ENCODE data around the gene TMEM263. TPM values are rescaled to one million over a fixed set of nuclear protein-coding genes. Genes with fewer than 3 reads are reported as not detected.

TMEM263 gene
- total and polyA plus RNA-seq, 2 experiments from 2014 or later: 7.1 to 10.4 TPM

DNA sequence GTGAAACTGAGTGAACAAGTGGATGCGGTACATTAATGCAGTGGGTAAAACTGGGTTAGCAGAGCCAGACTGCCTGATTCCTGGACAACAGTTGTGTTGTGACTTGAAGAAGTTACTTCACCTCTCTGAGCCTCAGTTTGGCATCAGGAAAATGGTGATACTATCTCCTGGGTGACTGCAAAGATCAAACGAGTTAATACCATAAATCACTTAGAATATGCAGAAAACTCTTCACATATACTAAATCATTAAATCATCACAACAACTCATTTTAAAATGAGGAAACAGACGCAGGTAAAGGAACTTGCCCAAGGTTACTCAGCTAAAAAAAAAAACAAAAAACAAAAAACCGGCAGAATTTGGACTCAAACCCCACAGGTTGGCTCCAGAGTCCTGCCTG is 30.4 kb downstream of the TMEM263 start (continued):
- TF ChIP-seq, protein P1, sequence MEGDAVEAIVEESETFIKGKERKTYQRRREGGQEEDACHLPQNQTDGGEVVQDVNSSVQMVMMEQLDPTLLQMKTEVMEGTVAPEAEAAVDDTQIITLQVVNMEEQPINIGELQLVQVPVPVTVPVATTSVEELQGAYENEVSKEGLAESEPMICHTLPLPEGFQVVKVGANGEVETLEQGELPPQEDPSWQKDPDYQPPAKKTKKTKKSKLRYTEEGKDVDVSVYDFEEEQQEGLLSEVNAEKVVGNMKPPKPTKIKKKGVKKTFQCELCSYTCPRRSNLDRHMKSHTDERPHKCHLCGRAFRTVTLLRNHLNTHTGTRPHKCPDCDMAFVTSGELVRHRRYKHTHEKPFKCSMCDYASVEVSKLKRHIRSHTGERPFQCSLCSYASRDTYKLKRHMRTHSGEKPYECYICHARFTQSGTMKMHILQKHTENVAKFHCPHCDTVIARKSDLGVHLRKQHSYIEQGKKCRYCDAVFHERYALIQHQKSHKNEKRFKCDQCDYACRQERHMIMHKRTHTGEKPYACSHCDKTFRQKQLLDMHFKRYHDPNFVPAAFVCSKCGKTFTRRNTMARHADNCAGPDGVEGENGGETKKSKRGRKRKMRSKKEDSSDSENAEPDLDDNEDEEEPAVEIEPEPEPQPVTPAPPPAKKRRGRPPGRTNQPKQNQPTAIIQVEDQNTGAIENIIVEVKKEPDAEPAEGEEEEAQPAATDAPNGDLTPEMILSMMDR (conservative IDR thresholded peaks at IDR 0.05; ENCODE audit: low read depth in 2 of 2): no peak
- TF ChIP-seq ZNF331 (CRISPR knock-in tag; IDR thresholded peaks at IDR 0.05; ENCODE audit: low read depth): no peak
- no peak for TF ChIP-seq NANOG (IDR thresholded peaks at IDR 0.05; ENCODE audit: borderline replicate concordance)
- TF ChIP-seq STAT1 (IDR thresholded peaks at IDR 0.05; ENCODE audit: unreplicated experiment): no peak
- no peak for TF ChIP-seq ZNF114 (CRISPR knock-in tag; IDR thresholded peaks at IDR 0.05)
- TF ChIP-seq CREB1 (CRISPR knock-in tag; IDR thresholded peaks at IDR 0.05; ENCODE audit: low read depth): no peak
- no peak for TF ChIP-seq POLR2AphosphoS5 (IDR thresholded peaks at IDR 0.05; ENCODE audit: low read depth)
- TF ChIP-seq, protein P2, sequence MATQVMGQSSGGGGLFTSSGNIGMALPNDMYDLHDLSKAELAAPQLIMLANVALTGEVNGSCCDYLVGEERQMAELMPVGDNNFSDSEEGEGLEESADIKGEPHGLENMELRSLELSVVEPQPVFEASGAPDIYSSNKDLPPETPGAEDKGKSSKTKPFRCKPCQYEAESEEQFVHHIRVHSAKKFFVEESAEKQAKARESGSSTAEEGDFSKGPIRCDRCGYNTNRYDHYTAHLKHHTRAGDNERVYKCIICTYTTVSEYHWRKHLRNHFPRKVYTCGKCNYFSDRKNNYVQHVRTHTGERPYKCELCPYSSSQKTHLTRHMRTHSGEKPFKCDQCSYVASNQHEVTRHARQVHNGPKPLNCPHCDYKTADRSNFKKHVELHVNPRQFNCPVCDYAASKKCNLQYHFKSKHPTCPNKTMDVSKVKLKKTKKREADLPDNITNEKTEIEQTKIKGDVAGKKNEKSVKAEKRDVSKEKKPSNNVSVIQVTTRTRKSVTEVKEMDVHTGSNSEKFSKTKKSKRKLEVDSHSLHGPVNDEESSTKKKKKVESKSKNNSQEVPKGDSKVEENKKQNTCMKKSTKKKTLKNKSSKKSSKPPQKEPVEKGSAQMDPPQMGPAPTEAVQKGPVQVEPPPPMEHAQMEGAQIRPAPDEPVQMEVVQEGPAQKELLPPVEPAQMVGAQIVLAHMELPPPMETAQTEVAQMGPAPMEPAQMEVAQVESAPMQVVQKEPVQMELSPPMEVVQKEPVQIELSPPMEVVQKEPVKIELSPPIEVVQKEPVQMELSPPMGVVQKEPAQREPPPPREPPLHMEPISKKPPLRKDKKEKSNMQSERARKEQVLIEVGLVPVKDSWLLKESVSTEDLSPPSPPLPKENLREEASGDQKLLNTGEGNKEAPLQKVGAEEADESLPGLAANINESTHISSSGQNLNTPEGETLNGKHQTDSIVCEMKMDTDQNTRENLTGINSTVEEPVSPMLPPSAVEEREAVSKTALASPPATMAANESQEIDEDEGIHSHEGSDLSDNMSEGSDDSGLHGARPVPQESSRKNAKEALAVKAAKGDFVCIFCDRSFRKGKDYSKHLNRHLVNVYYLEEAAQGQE (IDR thresholded peaks at IDR 0.05; ENCODE audit: unreplicated experiment): no peak
- TF ChIP-seq JUNB (IDR thresholded peaks at IDR 0.05; ENCODE audit: unreplicated experiment): no peak

DNA sequence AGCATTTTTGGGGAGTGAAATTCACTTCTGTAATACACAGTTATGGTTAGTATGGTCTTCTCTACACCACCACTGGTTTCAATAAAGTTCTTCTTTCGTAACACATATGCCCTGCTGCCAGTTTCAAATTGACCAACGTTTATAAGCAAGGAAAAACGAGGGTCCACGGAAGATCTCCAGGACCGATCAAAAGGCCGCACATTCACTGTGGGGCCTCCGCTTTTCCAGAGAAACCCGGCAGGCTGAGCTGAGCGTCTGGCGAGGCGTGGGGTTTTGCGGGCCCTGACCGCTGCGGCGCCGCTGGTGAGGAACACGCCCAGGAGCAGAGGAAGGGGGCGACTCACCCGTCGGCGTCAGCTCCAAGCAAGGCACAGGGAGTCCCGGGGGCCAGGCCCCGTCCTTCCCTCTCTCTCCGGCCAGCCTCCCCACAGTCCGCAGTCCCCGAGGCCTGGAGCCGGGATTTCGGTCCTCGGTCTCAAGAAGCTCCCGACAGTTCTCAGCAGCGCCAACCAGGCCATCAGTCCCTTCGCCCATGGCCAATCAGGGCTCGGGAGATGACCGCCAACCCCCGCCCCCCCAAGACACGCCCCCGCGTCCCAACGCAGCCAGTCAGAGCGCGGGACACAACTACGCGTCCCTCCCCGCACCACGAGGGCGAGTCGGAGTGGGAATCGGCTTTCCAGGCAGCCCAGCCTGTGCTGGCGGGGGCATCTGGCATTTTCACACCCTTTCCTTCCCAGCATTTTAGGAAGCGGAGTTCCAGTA is 31.1 kb downstream of the TMEM263 start, which contains the start of gene MTERF2:
TSS of gene MTERF2 (minus strand) at position 522 of the 765 bp plus-strand sequence. CDS start 8,432 bp downstream, outside the sequence.
- peaks cover 5% of the 10 kb centered on the region for H3K27me3 Mint-ChIP-seq (ENCODE audit: insufficient read depth, low read depth, poor library complexity)
- ATAC-seq: peak; percentile 95
- H3K4me1 Mint-ChIP-seq: peaks cover 23% of the 10 kb centered on the region
- Histone ChIP-seq H3K27ac (ENCODE audit: low read depth) (no peak within 1 kb of the TSS), H3K4me1 (ENCODE audit: insufficient read depth) (peaks cover 13% of the 10 kb centered on the region), H4K20me1 (replicated peaks; ENCODE audit: insufficient read depth) (no peaks in the 10 kb centered on the region; the same call in 1 of the 2 replicates), H3K9me2 (ENCODE audit: insufficient read depth) (no peaks in the 10 kb centered on the region), H2AFZ (peak within 1 kb of the TSS; percentile 99), H3K79me2 (replicated peaks; ENCODE audit: insufficient read depth) (0 out of 2 replicates have a peak, but pooled peaks cover 4% of the 10 kb centered on the region), H3K27me3 (ENCODE audit: insufficient read depth) (no peaks in the 10 kb centered on the region), H3K4me3 (peak within 1 kb of the TSS; percentile 91), H3F3A (replicated peaks; ENCODE audit: low read depth) (no peaks in the 10 kb centered on the region; the same call in 1 of the 2 replicates), H3K36me3 (ENCODE audit: insufficient read depth) (no peaks in the 10 kb centered on the region), H3K4me2 (peak within 1 kb of the TSS; percentile 97)
- H3K4me3 Mint-ChIP-seq: peak within 1 kb of the TSS; percentile 89
- DNase-seq (ENCODE audit: low spot score): peak; percentile 98
- H3K9me3 Mint-ChIP-seq: no peaks in the 10 kb centered on the region
- 0 out of 2 replicates have a peak within 1 kb of the TSS, but pooled peaks have one; percentile 46 for H3K27ac Mint-ChIP-seq
- H3K36me3 Mint-ChIP-seq (ENCODE audit: low read depth): peaks cover 20% of the 10 kb centered on the region
- TF ChIP-seq POLR2AphosphoS5 (IDR thresholded peaks at IDR 0.05; ENCODE audit: low read depth) (peak; percentile 89), JUNB (IDR thresholded peaks at IDR 0.05; ENCODE audit: unreplicated experiment) (no peak)
- TF ChIP-seq, protein P3, sequence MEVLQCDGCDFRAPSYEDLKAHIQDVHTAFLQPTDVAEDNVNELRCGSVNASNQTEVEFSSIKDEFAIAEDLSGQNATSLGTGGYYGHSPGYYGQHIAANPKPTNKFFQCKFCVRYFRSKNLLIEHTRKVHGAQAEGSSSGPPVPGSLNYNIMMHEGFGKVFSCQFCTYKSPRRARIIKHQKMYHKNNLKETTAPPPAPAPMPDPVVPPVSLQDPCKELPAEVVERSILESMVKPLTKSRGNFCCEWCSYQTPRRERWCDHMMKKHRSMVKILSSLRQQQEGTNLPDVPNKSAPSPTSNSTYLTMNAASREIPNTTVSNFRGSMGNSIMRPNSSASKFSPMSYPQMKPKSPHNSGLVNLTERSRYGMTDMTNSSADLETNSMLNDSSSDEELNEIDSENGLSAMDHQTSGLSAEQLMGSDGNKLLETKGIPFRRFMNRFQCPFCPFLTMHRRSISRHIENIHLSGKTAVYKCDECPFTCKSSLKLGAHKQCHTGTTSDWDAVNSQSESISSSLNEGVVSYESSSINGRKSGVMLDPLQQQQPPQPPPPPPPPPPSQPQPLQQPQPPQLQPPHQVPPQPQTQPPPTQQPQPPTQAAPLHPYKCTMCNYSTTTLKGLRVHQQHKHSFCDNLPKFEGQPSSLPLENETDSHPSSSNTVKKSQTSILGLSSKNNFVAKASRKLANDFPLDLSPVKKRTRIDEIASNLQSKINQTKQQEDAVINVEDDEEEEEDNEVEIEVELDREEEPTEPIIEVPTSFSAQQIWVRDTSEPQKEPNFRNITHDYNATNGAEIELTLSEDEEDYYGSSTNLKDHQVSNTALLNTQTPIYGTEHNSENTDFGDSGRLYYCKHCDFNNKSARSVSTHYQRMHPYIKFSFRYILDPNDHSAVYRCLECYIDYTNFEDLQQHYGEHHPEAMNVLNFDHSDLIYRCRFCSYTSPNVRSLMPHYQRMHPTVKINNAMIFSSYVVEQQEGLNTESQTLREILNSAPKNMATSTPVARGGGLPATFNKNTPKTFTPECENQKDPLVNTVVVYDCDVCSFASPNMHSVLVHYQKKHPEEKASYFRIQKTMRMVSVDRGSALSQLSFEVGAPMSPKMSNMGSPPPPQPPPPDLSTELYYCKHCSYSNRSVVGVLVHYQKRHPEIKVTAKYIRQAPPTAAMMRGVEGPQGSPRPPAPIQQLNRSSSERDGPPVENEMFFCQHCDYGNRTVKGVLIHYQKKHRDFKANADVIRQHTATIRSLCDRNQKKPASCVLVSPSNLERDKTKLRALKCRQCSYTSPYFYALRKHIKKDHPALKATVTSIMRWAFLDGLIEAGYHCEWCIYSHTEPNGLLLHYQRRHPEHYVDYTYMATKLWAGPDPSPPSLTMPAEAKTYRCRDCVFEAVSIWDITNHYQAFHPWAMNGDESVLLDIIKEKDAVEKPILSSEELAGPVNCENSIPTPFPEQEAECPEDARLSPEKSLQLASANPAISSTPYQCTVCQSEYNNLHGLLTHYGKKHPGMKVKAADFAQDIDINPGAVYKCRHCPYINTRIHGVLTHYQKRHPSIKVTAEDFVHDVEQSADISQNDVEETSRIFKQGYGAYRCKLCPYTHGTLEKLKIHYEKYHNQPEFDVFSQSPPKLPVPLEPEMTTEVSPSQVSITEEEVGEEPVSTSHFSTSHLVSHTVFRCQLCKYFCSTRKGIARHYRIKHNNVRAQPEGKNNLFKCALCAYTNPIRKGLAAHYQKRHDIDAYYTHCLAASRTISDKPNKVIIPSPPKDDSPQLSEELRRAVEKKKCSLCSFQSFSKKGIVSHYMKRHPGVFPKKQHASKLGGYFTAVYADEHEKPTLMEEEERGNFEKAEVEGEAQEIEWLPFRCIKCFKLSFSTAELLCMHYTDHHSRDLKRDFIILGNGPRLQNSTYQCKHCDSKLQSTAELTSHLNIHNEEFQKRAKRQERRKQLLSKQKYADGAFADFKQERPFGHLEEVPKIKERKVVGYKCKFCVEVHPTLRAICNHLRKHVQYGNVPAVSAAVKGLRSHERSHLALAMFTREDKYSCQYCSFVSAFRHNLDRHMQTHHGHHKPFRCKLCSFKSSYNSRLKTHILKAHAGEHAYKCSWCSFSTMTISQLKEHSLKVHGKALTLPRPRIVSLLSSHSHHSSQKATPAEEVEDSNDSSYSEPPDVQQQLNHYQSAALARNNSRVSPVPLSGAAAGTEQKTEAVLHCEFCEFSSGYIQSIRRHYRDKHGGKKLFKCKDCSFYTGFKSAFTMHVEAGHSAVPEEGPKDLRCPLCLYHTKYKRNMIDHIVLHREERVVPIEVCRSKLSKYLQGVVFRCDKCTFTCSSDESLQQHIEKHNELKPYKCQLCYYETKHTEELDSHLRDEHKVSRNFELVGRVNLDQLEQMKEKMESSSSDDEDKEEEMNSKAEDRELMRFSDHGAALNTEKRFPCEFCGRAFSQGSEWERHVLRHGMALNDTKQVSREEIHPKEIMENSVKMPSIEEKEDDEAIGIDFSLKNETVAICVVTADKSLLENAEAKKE (CRISPR knock-in tag; IDR thresholded peaks at IDR 0.05): no peak

All from GM23338 (cell line).